BE2C (cell line): ENCODE data around the gene HOXA7.

Experiments
- DNase-seq: peaks from one replicate; pipeline ENCODE4 v3.0.0-alpha.2; 2020
- H3K27me3 ChIP-seq: fragments of 250-450 bp; sonication (Bioruptor Pico); 2 replicates; pipeline ENCODE4 v1.5.1; 2020; ENCODE audit warnings: mild to moderate bottlenecking
- H3K36me3 ChIP-seq: fragments of 250-450 bp; sonication (Bioruptor Pico); 2 replicates; pipeline ENCODE4 v1.5.1; 2020; ENCODE audit warnings: mild to moderate bottlenecking
- H3K4me1 ChIP-seq: fragments of 250-450 bp; sonication (Bioruptor Pico); 2 replicates; pipeline ENCODE4 v1.5.1; 2020
- H3K4me3 ChIP-seq: 2 replicates; pipeline ENCODE4 v1.5.1; 2011; ENCODE audit warnings: low read depth, low read length
- H3K9me3 ChIP-seq: fragments of 250-450 bp; sonication (Bioruptor Pico); 2 replicates; pipeline ENCODE4 v1.5.1; 2020
- CTCF ChIP-seq: IDR thresholded peaks from 2 replicates; pipeline ENCODE4 v1.5.1; 2012; ENCODE audit warnings: mild to moderate bottlenecking, low read depth, low read length

The HOXA7 gene

GRCh38 chr7:27171637-27172314, 15.3 kb upstream of the HOXA7 start:
- Histone ChIP-seq H3K36me3 (no peaks in the 10 kb centered on the region), H3K27me3 (peaks cover 100% of the 10 kb centered on the region), H3K4me3 (no peak overlapping the region), H3K9me3 (no peaks in the 10 kb centered on the region; the same call in 1 of the 2 replicates), H3K4me1 (no peaks in the 10 kb centered on the region)
- DNase-seq: peak; percentile 12
- TF ChIP-seq CTCF: no peak

GRCh38 chr7:27171325-27171636, 14.8 kb upstream of the HOXA7 start:
- peak; percentile 2 for DNase-seq
- no peak overlapping the region for H3K4me3 ChIP-seq
- TF ChIP-seq CTCF: no peak
- peaks cover 100% of the 10 kb centered on the region for H3K27me3 ChIP-seq
- no peaks in the 10 kb centered on the region; the same call in 1 of the 2 replicates for H3K9me3 ChIP-seq
- no peaks in the 10 kb centered on the region for H3K36me3 ChIP-seq
- H3K4me1 ChIP-seq: no peaks in the 10 kb centered on the region

- Histone ChIP-seq H3K9me3 (no peaks in the 10 kb centered on the region; the same call in 1 of the 2 replicates), H3K36me3 (no peaks in the 10 kb centered on the region), H3K4me3 (no peak overlapping the region), H3K4me1 (no peaks in the 10 kb centered on the region), H3K27me3 (peaks cover 100% of the 10 kb centered on the region)
- DNase-seq: no peak
- no peak for TF ChIP-seq CTCF
These were observed 14.2 kb upstream of the HOXA7 start for GRCh38 chr7:27170426-27171324.

DNA sequence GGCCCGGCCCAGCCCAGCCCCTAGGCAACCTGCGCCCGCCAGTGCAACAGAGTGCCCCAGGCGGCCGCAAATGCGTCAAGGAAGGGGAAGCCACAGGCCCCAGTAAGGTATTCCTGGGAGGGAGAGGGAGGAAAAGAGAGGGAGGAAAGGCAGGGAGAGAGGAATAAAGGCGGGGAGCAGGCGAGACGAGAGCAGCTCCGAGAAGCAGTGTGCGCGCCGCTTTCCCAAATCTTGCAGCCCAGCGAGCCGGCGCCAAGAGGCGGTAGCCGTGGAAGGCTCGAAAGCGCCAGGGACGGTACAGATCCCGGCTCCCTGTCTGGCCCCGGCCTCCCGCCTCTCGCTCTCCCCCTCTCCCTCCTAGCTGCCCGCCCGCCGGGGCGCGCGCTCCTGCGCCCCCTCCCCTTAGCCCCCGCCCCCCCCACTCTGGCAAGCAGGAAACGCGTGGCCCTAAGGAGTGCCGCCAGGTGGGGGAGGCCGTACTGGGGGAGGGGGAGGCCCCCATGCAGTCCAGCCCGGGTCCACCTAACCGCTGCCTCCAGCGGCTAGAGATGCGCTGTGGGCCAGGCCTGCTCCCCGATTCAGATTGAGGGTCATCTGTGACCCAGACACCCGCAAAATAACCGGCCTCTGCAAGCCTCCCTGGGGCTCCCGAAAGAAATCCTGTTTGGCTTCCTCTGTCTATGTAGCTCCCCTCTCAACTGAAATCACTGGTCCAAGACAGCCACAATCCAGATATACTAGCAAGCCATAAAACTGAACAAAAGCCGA, 13.4 kb upstream of the HOXA7 start:
- Histone ChIP-seq H3K4me3 (no peak overlapping the region), H3K36me3 (no peaks in the 10 kb centered on the region), H3K4me1 (no peaks in the 10 kb centered on the region), H3K27me3 (peaks cover 100% of the 10 kb centered on the region), H3K9me3 (no peaks in the 10 kb centered on the region; the same call in 1 of the 2 replicates)
- TF ChIP-seq CTCF: no peak
- DNase-seq: no peak

DNA sequence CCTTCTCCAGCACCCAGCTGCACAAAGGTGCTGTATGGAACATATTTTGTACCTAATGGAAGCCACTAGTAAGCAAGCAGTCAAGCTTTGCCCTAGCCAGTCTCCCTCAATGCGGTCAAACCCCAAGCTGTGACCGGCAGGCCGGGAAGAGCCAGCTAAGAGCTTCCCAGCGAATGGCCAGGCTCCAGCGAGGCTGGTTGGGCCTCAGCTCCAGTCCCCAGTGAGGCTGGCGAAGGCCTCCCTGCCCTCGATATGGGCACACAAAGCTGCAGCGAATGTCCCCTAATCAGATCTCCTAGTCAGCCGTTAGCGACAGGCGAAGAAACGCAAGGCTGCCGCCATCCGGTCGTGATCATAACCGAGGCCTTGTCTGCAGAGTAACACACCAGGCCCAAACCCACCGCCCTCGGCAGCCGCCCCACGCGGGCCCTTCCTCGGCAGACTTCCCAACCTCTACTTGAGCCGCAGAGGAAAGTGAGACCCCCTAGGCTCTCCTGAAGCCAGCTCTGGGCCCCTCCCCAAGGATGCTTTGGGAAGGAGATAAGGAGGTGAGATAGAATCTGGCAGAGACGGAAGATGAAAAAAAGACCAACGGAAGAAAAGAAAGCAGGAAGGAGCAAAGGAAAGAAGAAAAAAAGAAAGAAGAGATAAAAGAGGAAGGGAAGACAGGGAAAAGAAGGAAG, 11.9 kb upstream of the HOXA7 start:
- Histone ChIP-seq H3K4me1 (no peaks in the 10 kb centered on the region), H3K27me3 (peaks cover 100% of the 10 kb centered on the region), H3K9me3 (no peaks in the 10 kb centered on the region; the same call in 1 of the 2 replicates), H3K36me3 (no peaks in the 10 kb centered on the region), H3K4me3 (no peak overlapping the region)
- TF ChIP-seq CTCF: no peak
- DNase-seq: no peak
